ENCODE measurements around the gene EFCAB6.

- TF ChIP-seq POLR2AphosphoS5 (IDR thresholded peaks at IDR 0.05) (no peak), POLR2A (IDR thresholded peaks at IDR 0.05) (no peak)
Observed at GRCh38 chr22:43837666-43838065, 25.6 kb upstream of the EFCAB6 start.

All from gastroesophageal sphincter (tissue), 2 donors.